HCT116 (cell line): ENCODE data around the gene SPP2. TPM values are rescaled to one million over a fixed set of nuclear protein-coding genes. Genes with fewer than 3 reads are reported as not detected.

ENCODE experiments used
- ATAC-seq: fragments of 200-7000 bp; cut with Tn5 transposase; 2 replicates; pipeline ENCODE4 v1.9.1; 2020; ENCODE audit warnings: mild to moderate bottlenecking, moderate library complexity
- BruUV-seq: library from RNA; stranded (reverse); fragments of 400-500 nt; replicated peaks from 2 replicates; lab custom pipeline; 2021; lab: Mats Ljungman, UMichigan
- CTCF ChIA-PET: fragments of 300-600 bp; sonication (Branson Sonifier 250); formaldehyde crosslinking; loops from one replicate; lab custom pipeline; 2021; ENCODE audit warnings: antibody characterized with exemption; lab: Charles Lee
- POLR2A ChIA-PET: fragments of 300-600, 350-600 bp; sonication (Branson Sonifier 250); formaldehyde crosslinking; loops from one replicate; lab custom pipeline; 2021; ENCODE audit warnings: antibody characterized with exemption; lab: Charles Lee
- RAD21 ChIA-PET, 2 experiments: fragments of 300-600 bp; sonication (Branson Sonifier 250); formaldehyde crosslinking; loops; one replicate each; lab custom pipeline; 2023; ENCODE audit warnings: low total read pairs in 2 of 2; ENCODE audit not compliant: uncharacterized antibody in 2 of 2, unreplicated experiment in 2 of 2, low non-redundant PET in 1 of 2; lab: Charles Lee
- DNase-seq: peaks from one replicate; pipeline ENCODE4 v3.0.0-alpha.2; 2010; ENCODE audit warnings: low read depth, low spot score
- H2AFZ ChIP-seq: fragments of 200-600 bp; shearing (Covaris generic), sonication (generic); 2 replicates; pipeline ENCODE4 v1.6.1; 2017; ENCODE audit warnings: low read depth, mixed run types, mixed read lengths, antibody characterized with exemption, low read length; ENCODE audit not compliant: poor library complexity, severe bottlenecking
- H3K27ac ChIP-seq: 2 replicates; pipeline ENCODE4 v1.5.1; 2012; ENCODE audit warnings: low read depth, low read length
- H3K27me3 ChIP-seq: fragments of 200-600 bp; sonication (generic); 2 replicates; pipeline ENCODE4 v1.6.1; 2016; ENCODE audit warnings: mixed run types, low read length, mixed read lengths; ENCODE audit not compliant: insufficient read depth
- H3K36me3 ChIP-seq, 2 experiments: fragments of 200-500 bp in 1 of 2; fragments of 200-600 bp in 1 of 2; sonication (Bioruptor generic) in 1 of 2; sonication (generic) in 1 of 2; 2 replicates each; pipeline versions ENCODE4 v1.5.1 to v1.6.1; 2014 to 2016; ENCODE audit warnings: low read length in 2 of 2, inconsistent platforms in 1 of 2, mixed read lengths in 1 of 2, mixed run types in 1 of 2; ENCODE audit not compliant: insufficient read depth in 2 of 2, control insufficient read depth in 1 of 2
- H3K4me1 ChIP-seq, 2 experiments: fragments of 200-600 bp in 1 of 2; sonication (generic) in 1 of 2; 2 replicates each; pipeline versions ENCODE4 v1.5.1 to v1.6.1; 2012 to 2017; ENCODE audit warnings: low read length in 2 of 2, inconsistent platforms in 1 of 2, mild to moderate bottlenecking in 1 of 2, mixed read lengths in 1 of 2, mixed run types in 1 of 2, moderate library complexity in 1 of 2; ENCODE audit not compliant: insufficient read depth in 2 of 2, control insufficient read depth in 1 of 2
- H3K4me2 ChIP-seq: fragments of 200-600 bp; sonication (generic); 2 replicates; pipeline ENCODE4 v1.6.1; 2017; ENCODE audit warnings: mixed run types, low read length, mixed read lengths
- H3K4me3 ChIP-seq, 2 experiments: fragments of 200-600 bp in 1 of 2; sonication (generic) in 1 of 2; replicated peaks in 1 of 2; 2 replicates each; pipeline ENCODE4 v1.5.1; 2011 to 2016; ENCODE audit warnings: low read length in 2 of 2, control low read depth in 1 of 2, low read depth in 1 of 2, mild to moderate bottlenecking in 1 of 2, mixed read lengths in 1 of 2, mixed run types in 1 of 2
- H3K79me2 ChIP-seq: fragments of 200-600 bp; sonication (generic); 2 replicates; pipeline ENCODE4 v1.6.1; 2017; ENCODE audit warnings: mild to moderate bottlenecking, mixed run types, low read length, moderate library complexity, mixed read lengths; ENCODE audit not compliant: insufficient read depth
- H3K9ac ChIP-seq: fragments of 200-600 bp; sonication (generic); 2 replicates; pipeline ENCODE4 v1.6.1; 2016; ENCODE audit warnings: low read length, mixed read lengths
- H3K9me2 ChIP-seq: fragments of 200-600 bp; sonication (generic), shearing (Covaris generic); 2 replicates; pipeline ENCODE4 v1.6.1; 2017; ENCODE audit warnings: mixed run types, mild to moderate bottlenecking, moderate library complexity; ENCODE audit not compliant: insufficient read depth
- H3K9me3 ChIP-seq, 2 experiments: fragments of 200-500 bp in 1 of 2; fragments of 200-600 bp in 1 of 2; sonication (Bioruptor generic) in 1 of 2; sonication (generic) in 1 of 2; 2 replicates each; pipeline ENCODE4 v1.6.1; 2014 to 2017; ENCODE audit warnings: low read length in 2 of 2, mixed read lengths in 2 of 2, inconsistent platforms in 1 of 2, low read depth in 1 of 2, mild to moderate bottlenecking in 1 of 2, mixed run types in 1 of 2, moderate library complexity in 1 of 2; ENCODE audit not compliant: control insufficient read depth in 1 of 2, insufficient read depth in 1 of 2
- H4K20me1 ChIP-seq: fragments of 200-600 bp; sonication (generic), shearing (Covaris generic); 2 replicates; pipeline ENCODE4 v1.6.1; 2017; ENCODE audit warnings: mixed run types, mild to moderate bottlenecking, moderate library complexity; ENCODE audit not compliant: insufficient read depth
- CBX3 ChIP-seq: IDR thresholded peaks from 2 replicates; pipeline ENCODE4 v1.6.1; 2012; ENCODE audit warnings: low read depth
- CTCF ChIP-seq, 3 experiments: fragments of 200-600 bp in 1 of 3; sonication (generic) in 1 of 3; IDR thresholded peaks in 2 of 3; conservative IDR thresholded peaks in 1 of 3; 2 replicates each; pipeline ENCODE4 v1.5.1; 2012 to 2017; ENCODE audit warnings: low read depth in 2 of 3, low read length in 2 of 3, antibody characterized with exemption in 1 of 3, borderline replicate concordance in 1 of 3, control low read depth in 1 of 3, mild to moderate bottlenecking in 1 of 3, mixed read lengths in 1 of 3, mixed run types in 1 of 3, moderate library complexity in 1 of 3; ENCODE audit not compliant: insufficient read depth in 1 of 3
- EGR1 ChIP-seq: IDR thresholded peaks from 2 replicates; pipeline ENCODE4 v1.6.1; 2012; ENCODE audit warnings: low read depth
- ELF1 ChIP-seq: IDR thresholded peaks from 2 replicates; pipeline ENCODE4 v1.6.1; 2012; ENCODE audit warnings: low read depth, borderline replicate concordance
- EZH2 ChIP-seq: fragments of 200-600 bp; sonication (generic); IDR thresholded peaks from 2 replicates; pipeline ENCODE4 v1.6.1; 2017; ENCODE audit warnings: antibody characterized with exemption, mixed run types
- EZH2phosphoT487 ChIP-seq: fragments of 200-600 bp; IDR thresholded peaks from 2 replicates; pipeline ENCODE4 v1.6.1; 2018; ENCODE audit warnings: antibody characterized with exemption, borderline replicate concordance
- MAX ChIP-seq: IDR thresholded peaks from 2 replicates; pipeline ENCODE4 v1.6.1; 2012
- SIN3A ChIP-seq: IDR thresholded peaks from 2 replicates; pipeline ENCODE4 v1.6.1; 2012; ENCODE audit warnings: low read depth
- TCF7L2 ChIP-seq: IDR thresholded peaks from 2 replicates; pipeline ENCODE4 v1.7.0; 2011; ENCODE audit warnings: borderline replicate concordance, inconsistent platforms; ENCODE audit not compliant: insufficient read depth, insufficient read length; ENCODE audit errors: extremely low read depth
- YY1 ChIP-seq: IDR thresholded peaks from 2 replicates; pipeline ENCODE4 v1.6.1; 2011; ENCODE audit warnings: low read length, low read depth, moderate library complexity, mild to moderate bottlenecking; ENCODE audit not compliant: insufficient replicate concordance; ENCODE audit errors: extremely low read depth
- ZBTB33 ChIP-seq: IDR thresholded peaks from 2 replicates; pipeline ENCODE4 v1.6.1; 2011; ENCODE audit warnings: mild to moderate bottlenecking, low read length, moderate library complexity; ENCODE audit not compliant: insufficient replicate concordance; ENCODE audit errors: extremely low read depth
- ZFX ChIP-seq: fragments of 450-650 bp; IDR thresholded peaks from 2 replicates; pipeline ENCODE4 v1.6.1; 2017
- ZNF274 ChIP-seq: fragments of 200-500 bp; sonication (Bioruptor generic); IDR thresholded peaks from 2 replicates; pipeline ENCODE4 v1.6.1; 2014; ENCODE audit warnings: mild to moderate bottlenecking, low read depth, low read length, inconsistent platforms
- intact Hi-C: fragments of 100-400 bp; cut with micrococcal nuclease; formaldehyde crosslinking; loops from 2 replicates; pipeline ENCODE4 v1.10.0; 2022
- total RNA-seq: library from RNA; stranded (reverse); gene quantifications from one replicate; pipeline ENCODE4 v1.2.1, GENCODE V29; 2021; ENCODE audit not compliant: unreplicated experiment

Gene SPP2
- total RNA-seq, 1 experiment from 2014 or later = not detected

GRCh38 chr2:234083572-234084348, 33.3 kb downstream of the SPP2 start:
- Histone ChIP-seq H3K27me3 (no peaks in the 10 kb centered on the region), H2AFZ (no peak overlapping the region), H3K4me3 (no peak overlapping the region), H3K27ac (no peak overlapping the region), H4K20me1 (no peaks in the 10 kb centered on the region), H3K9me2 (no peaks in the 10 kb centered on the region), H3K36me3 (no peaks in the 10 kb centered on the region), H3K79me2 (no peaks in the 10 kb centered on the region), H3K4me2 (no peak overlapping the region), H3K9me3 (no peaks in the 10 kb centered on the region), H3K9ac (no peak overlapping the region), H3K4me1 (peaks cover 4 to 10% of the 10 kb centered on the region in 2 experiments; a peak in 2 of 4 replicates)
- no peak for DNase-seq
- ATAC-seq = no peak
- intact Hi-C loops = no loop called here
- TF ChIP-seq YY1 = no peak
- TF ChIP-seq ZFX = no peak
- TF ChIP-seq ZBTB33 = no peak
- TF ChIP-seq TCF7L2 = no peak
- POLR2A ChIA-PET = no interaction called here
- RAD21 ChIA-PET = no interaction called here
- BruUV-seq = no TSS peak
- CTCF ChIA-PET = no interaction called here

GRCh38 chr2:234091432-234091879, 41.0 kb downstream of the SPP2 start:
- Histone ChIP-seq H3K4me2 (no peak overlapping the region), H3K79me2 (no peaks in the 10 kb centered on the region), H3K9ac (no peak overlapping the region), H3K27me3 (no peaks in the 10 kb centered on the region), H3K36me3 (no peaks in the 10 kb centered on the region), H2AFZ (no peak overlapping the region), H3K9me2 (no peaks in the 10 kb centered on the region), H3K4me1 (no peaks in the 10 kb centered on the region), H3K4me3 (no peak overlapping the region), H4K20me1 (no peaks in the 10 kb centered on the region), H3K27ac (no peak overlapping the region), H3K9me3 (no peaks in the 10 kb centered on the region)
- no peak for ATAC-seq
- RAD21 ChIA-PET = no interaction called here
- POLR2A ChIA-PET = no interaction called here
- no TSS peak for BruUV-seq
- no peak for DNase-seq
- intact Hi-C loops = no loop called here
- CTCF ChIA-PET = no interaction called here
- TF ChIP-seq ZNF274 (no peak), EZH2phosphoT487 (no peak), EZH2 (no peak), EGR1 (no peak), CTCF (IDR thresholded peaks at IDR 0.05 in 2 of 3, conservative IDR thresholded peaks at IDR 0.05 in 1 of 3; ENCODE audit: borderline replicate concordance in 1 of 3, insufficient read depth in 1 of 3, low read depth in 2 of 3, low read length in 2 of 3) (no peak), MAX (no peak), CBX3 (no peak), ELF1 (no peak), ZBTB33 (no peak), SIN3A (no peak)
